Measurements from ENCODE around the gene FHIT. TPM values are rescaled to one million over a fixed set of nuclear protein-coding genes. Genes with fewer than 3 reads are reported as not detected.

The FHIT gene
- total RNA-seq, 1 experiment from 2014 or later = 9.8 TPM

GRCh38 chr3:59817511-59817910, 1433.7 kb downstream of the FHIT start:
- TF ChIP-seq CTCF (conservative IDR thresholded peaks at IDR 0.05) = no peak
- TF ChIP-seq EZH2 (IDR thresholded peaks at IDR 0.05; ENCODE audit: low read depth) = no peak
- Histone ChIP-seq H3K79me2 (ENCODE audit: low read depth) (no peaks in the 10 kb centered on the region), H3K4me2 (peak overlapping the region; percentile 74), H3K36me3 (ENCODE audit: low read depth) (peaks cover 4% of the 10 kb centered on the region; the same call in 1 of the 2 replicates), H3K27me3 (ENCODE audit: insufficient read depth, low read depth) (no peaks in the 10 kb centered on the region), H3K4me3 (peak overlapping the region; percentile 35; the same call in 1 of the 2 replicates), H2AFZ (no peak overlapping the region), H3K27ac (peak overlapping the region; percentile 95), H3K4me1 (replicated peaks; ENCODE audit: insufficient read depth) (peaks cover 56% of the 10 kb centered on the region), H3K9me3 (ENCODE audit: insufficient read depth, low read depth) (peaks cover 11% of the 10 kb centered on the region), H4K20me1 (ENCODE audit: insufficient read depth) (no peaks in the 10 kb centered on the region), H3F3A (ENCODE audit: insufficient read depth, low read depth) (peaks cover 36% of the 10 kb centered on the region), H3K9me2 (ENCODE audit: insufficient read depth) (no peaks in the 10 kb centered on the region)
- CTCF ChIA-PET = interaction anchor here (0.6 to 0.9 kb wide), 4 partner anchors 40 to 1835 kb away, joined by 5 to 18 read pairs (median 8); no protein-coding TSS in a partner anchor
- POLR2A ChIA-PET (ENCODE audit: unreplicated experiment) = interaction anchor here (0.6 to 0.7 kb wide), 4 partner anchors 80 to 1868 kb away, joined by 3 to 23 read pairs (median 4); partner anchors contain the start of gene PTPRG
- intact Hi-C loops (cut with micrococcal nuclease; ENCODE audit: unreplicated experiment) = loop anchor here (5.0 to 10.0 kb wide), 4 partner anchors 335 to 1253 kb away; no protein-coding TSS in a partner anchor
- no TSS peak for BruUV-seq (replicated peaks)
- DNase-seq = peak in 1 of 2 experiments; percentile 1

GRCh38 chr3:59816312-59816711, 1434.9 kb downstream of the FHIT start:
- intact Hi-C loops (cut with micrococcal nuclease; ENCODE audit: unreplicated experiment) = loop anchor here (5.0 to 10.0 kb wide), 4 partner anchors 334 to 1252 kb away; no protein-coding TSS in a partner anchor
- no peak for TF ChIP-seq CTCF (conservative IDR thresholded peaks at IDR 0.05)
- TF ChIP-seq EZH2 (IDR thresholded peaks at IDR 0.05; ENCODE audit: low read depth) = no peak
- H3K9me2 ChIP-seq (ENCODE audit: insufficient read depth) = no peaks in the 10 kb centered on the region
- H3K4me2 ChIP-seq = peak overlapping the region; percentile 74
- no peak overlapping the region for H3K4me3 ChIP-seq
- BruUV-seq (replicated peaks) = no TSS peak
- H3K79me2 ChIP-seq (ENCODE audit: low read depth) = no peaks in the 10 kb centered on the region
- POLR2A ChIA-PET (ENCODE audit: unreplicated experiment) = no interaction called here
- peaks cover 4% of the 10 kb centered on the region; the same call in 1 of the 2 replicates for H3K36me3 ChIP-seq (ENCODE audit: low read depth)
- peaks cover 11% of the 10 kb centered on the region for H3K9me3 ChIP-seq (ENCODE audit: insufficient read depth, low read depth)
- H3K27ac ChIP-seq = peak overlapping the region; percentile 95
- H3F3A ChIP-seq (ENCODE audit: insufficient read depth, low read depth) = peaks cover 36% of the 10 kb centered on the region
- H3K27me3 ChIP-seq (ENCODE audit: insufficient read depth, low read depth) = no peaks in the 10 kb centered on the region
- peaks cover 56% of the 10 kb centered on the region for H3K4me1 ChIP-seq (replicated peaks; ENCODE audit: insufficient read depth)
- no peak overlapping the region for H2AFZ ChIP-seq
- no peaks in the 10 kb centered on the region for H4K20me1 ChIP-seq (ENCODE audit: insufficient read depth)
- CTCF ChIA-PET = no interaction called here
- peak; percentile 34 to 74 for DNase-seq

- Histone ChIP-seq H3K79me2 (ENCODE audit: low read depth) (no peaks in the 10 kb centered on the region), H3K27me3 (ENCODE audit: insufficient read depth, low read depth) (no peaks in the 10 kb centered on the region), H3K36me3 (ENCODE audit: low read depth) (no peaks in the 10 kb centered on the region), H2AFZ (no peak overlapping the region), H3K4me1 (replicated peaks; ENCODE audit: insufficient read depth) (peaks cover 45% of the 10 kb centered on the region), H3K9me3 (ENCODE audit: insufficient read depth, low read depth) (no peaks in the 10 kb centered on the region), H3K9me2 (ENCODE audit: insufficient read depth) (no peaks in the 10 kb centered on the region), H3F3A (ENCODE audit: insufficient read depth, low read depth) (peaks cover 24% of the 10 kb centered on the region), H4K20me1 (ENCODE audit: insufficient read depth) (no peaks in the 10 kb centered on the region), H3K27ac (no peak overlapping the region), H3K4me3 (no peak overlapping the region), H3K4me2 (no peak overlapping the region)
- intact Hi-C loops (cut with micrococcal nuclease; ENCODE audit: unreplicated experiment) = loop anchor here (2.0 to 10.0 kb wide), 2 partner anchors 72 to 1248 kb away; no protein-coding TSS in a partner anchor
- ChIA-PET POLR2A (ENCODE audit: unreplicated experiment) (no interaction called here), CTCF (no interaction called here)
- DNase-seq = no peak
- BruUV-seq (replicated peaks) = no TSS peak
- TF ChIP-seq CTCF (conservative IDR thresholded peaks at IDR 0.05) = no peak
- TF ChIP-seq EZH2 (IDR thresholded peaks at IDR 0.05; ENCODE audit: low read depth) = no peak
Observed at GRCh38 chr3:59813148-59813538, 1438.1 kb downstream of the FHIT start.

Measured in PC-9 (cell line).